ENCODE data around the gene SLC4A2.
"Not testable (repeated sequence)": the region's sequence is repeated elsewhere in the genome, so short reads cannot be mapped to it uniquely, and the experiment has no call there.

Gene SLC4A2

DNA sequence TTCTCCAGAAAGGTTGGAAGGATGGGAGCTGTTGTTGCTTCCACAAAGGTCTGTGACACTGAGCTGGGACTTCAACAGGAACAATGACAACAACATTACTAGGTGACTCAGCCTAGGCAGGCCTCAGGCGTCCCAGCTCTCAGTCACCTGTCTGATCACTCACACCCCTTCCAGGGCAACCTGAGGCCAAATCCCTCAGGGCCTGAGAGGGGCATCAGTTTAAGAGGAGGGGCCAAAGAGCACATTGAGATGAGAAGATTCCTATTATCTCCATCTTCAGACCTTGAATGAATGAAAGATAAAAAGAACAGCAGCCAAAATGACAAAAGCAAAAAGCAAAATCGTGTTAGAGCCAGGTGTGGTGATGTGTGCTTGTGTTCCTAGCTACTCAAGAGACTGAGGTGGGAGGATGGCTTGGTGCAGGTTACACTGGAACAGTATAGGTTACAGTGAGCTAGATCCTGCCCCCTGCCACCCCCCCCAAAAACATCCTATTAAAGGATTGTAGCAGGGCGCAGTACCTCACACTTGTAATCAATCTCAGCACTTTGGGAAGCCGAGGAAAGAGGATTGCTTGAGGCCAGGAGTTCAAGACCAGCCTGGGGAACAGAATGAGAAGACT, 34.8 kb upstream of the SLC4A2 start, which contains the start of gene ATG9B:
ATG9B (minus strand) TSS at position 60 of the 622 bp plus-strand sequence. CDS start 71 bp downstream, outside the sequence.
- no peak for DNase-seq (ENCODE audit: low read depth)
- TF ChIP-seq, protein P1, sequence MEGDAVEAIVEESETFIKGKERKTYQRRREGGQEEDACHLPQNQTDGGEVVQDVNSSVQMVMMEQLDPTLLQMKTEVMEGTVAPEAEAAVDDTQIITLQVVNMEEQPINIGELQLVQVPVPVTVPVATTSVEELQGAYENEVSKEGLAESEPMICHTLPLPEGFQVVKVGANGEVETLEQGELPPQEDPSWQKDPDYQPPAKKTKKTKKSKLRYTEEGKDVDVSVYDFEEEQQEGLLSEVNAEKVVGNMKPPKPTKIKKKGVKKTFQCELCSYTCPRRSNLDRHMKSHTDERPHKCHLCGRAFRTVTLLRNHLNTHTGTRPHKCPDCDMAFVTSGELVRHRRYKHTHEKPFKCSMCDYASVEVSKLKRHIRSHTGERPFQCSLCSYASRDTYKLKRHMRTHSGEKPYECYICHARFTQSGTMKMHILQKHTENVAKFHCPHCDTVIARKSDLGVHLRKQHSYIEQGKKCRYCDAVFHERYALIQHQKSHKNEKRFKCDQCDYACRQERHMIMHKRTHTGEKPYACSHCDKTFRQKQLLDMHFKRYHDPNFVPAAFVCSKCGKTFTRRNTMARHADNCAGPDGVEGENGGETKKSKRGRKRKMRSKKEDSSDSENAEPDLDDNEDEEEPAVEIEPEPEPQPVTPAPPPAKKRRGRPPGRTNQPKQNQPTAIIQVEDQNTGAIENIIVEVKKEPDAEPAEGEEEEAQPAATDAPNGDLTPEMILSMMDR (IDR thresholded peaks at IDR 0.05; ENCODE audit: low read depth, low read length, missing control alignments) = no peak
- no peak within 1 kb of the TSS for H3K4me3 ChIP-seq (ENCODE audit: low read depth, low read length)

DNA sequence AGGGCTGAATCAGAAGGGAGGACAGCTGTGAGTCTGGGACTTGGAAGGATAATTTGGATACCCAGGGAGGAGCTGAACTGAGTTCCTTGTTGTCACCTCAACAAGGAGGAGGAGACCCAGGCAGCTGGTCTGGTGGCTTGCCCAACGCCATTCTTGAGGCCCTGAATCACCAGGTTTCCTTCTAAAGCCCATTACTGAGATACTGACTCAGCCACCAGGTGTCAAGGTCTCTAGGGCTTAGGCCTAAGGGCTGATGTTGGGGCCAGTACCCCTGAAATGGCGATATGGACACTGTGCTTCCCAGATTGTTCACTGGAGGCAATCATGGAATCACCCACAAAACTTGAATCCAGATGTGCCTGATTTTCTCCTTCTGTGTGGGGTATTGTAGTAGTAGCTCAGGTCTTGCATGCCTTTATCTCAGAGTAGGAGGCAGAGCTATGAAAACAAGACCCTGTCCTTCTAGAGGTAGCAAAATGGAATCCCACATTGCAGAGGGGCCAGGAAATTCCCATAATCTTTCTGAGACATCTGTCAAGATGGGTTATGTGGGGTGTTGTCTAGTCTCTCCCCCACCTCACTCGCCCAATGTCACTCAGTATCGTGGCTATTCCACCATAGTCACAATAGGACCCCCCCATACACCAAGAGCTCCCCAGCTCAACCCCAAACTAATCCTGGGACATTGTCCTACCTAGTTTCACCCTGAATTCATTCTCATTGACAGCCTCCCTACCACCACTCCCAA, 33.3 kb upstream of the SLC4A2 start:
- H3K4me3 ChIP-seq (ENCODE audit: low read depth, low read length) = no peak overlapping the region
- TF ChIP-seq, protein P1 (IDR thresholded peaks at IDR 0.05; ENCODE audit: low read depth, low read length, missing control alignments) = no peak
- no peak for DNase-seq (ENCODE audit: low read depth)

DNA sequence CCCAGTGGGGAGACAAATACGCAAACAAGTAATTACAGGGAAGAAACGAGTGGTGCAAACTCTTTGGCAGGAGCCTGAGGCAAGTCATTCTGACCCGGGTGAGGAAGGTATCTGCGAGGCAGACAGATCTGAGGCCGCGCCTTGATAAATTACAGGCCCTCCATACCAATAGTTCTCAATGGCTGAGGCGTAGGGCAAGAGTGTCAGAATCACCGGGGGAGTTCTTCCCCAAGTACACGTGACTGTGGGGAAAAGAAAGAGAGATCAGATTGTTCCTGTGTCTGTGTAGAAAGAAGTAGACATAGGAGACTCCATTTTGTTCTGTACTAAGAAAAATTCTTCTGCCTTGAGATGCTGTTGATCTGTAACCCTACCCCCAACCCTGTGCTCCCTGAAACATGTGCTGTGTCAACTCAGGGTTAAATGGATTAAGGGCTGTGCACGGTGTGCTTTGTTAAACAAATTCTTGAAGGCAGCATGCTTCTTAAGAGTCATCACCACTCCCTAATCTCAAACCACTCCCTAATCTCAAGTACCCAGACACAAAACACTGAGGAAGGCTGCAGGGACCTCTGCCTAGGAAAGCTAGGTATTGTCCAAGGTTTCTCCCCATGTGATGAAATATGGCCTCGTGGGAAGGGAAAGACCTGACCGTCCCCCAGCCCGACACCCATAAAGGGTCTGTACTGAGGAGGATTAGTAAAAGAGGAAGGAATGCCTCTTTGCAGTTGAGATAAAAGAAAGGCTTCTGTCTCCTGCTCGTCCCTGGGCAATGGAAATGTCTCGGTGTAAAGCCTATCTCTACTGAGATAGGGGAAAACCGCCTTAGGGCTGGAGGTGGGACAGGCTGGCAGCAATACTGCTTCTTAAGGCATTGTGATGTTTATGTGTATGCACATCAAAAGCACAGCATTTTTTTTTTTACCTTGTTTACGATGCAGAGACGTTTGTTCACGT, 32.3 kb upstream of the SLC4A2 start:
- H3K4me3 ChIP-seq (ENCODE audit: low read depth, low read length); DNase-seq (ENCODE audit: low read depth): not testable (repeated sequence)

DNA sequence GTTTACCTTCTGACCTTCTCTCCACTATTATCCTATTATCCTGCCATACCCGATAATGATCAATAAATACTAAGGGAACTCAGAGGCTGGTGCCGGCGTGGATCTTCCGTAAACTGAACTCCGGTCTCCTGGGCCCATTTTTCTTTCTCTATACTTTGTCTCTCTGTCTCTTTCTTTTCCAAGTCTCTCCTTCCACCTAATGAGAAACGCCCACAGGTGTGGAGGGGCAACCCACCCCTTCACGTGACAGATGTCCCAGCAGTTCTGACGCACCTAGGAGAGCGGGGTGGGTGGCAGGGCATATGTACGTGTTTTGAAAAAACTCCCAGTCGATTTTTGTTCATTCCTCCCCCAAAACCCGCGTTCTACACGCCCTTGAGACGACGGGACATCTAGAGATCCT, 31.7 kb upstream of the SLC4A2 start:
- H3K4me3 ChIP-seq (ENCODE audit: low read depth, low read length) = peak overlapping the region; percentile 64
- DNase-seq (ENCODE audit: low read depth) = not testable (repeated sequence)

DNA sequence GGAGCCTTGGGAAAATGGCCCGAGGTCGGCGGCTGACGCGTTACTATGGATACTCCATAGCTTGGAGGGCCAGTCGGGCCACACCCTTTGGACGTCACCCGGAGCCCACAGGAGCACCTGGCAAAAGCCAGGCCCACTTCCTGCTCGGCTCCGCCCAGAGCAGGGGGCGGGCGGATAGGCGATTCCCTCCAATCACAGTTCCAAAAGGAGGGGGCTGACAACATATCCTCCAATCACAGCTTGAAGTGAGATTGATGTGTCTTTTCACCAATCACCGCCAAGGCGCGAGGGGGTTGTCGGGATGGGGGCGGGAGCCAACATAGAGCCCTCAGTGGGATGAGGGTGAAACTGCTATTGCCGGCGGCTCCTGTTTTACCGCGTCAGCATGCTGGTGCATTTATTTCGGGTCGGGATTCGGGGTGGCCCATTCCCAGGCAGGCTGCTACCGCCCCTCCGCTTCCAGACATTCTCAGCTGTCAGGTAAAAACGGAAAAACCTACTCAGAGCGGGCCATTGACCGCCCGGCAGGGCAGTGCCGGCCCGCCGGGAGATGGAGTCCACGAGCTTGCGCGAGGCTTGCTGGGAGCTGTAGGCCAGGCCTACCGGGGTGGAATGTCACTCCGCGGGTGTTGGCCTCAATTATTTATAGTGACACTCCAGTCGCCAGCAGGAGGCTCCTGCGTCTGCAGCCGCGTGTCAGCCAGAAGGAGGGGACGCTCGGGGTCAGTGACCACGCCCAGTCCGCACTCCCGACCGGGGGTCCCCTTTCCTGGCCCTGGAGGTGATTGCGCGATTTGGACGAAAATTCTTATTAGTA, 31.1 kb upstream of the SLC4A2 start, which contains the start of gene ABCB8:
ABCB8 (plus strand) TSS at position 320 of the 817 bp plus-strand sequence; CDS start at position 386, 66 bp downstream.
- H3K4me3 ChIP-seq (ENCODE audit: low read depth, low read length) = peak within 1 kb of the TSS; percentile 82
- TF ChIP-seq, protein P1 (IDR thresholded peaks at IDR 0.05; ENCODE audit: low read depth, low read length, missing control alignments) = peak; percentile 32
- peak; percentile 96 for DNase-seq (ENCODE audit: low read depth)

DNA sequence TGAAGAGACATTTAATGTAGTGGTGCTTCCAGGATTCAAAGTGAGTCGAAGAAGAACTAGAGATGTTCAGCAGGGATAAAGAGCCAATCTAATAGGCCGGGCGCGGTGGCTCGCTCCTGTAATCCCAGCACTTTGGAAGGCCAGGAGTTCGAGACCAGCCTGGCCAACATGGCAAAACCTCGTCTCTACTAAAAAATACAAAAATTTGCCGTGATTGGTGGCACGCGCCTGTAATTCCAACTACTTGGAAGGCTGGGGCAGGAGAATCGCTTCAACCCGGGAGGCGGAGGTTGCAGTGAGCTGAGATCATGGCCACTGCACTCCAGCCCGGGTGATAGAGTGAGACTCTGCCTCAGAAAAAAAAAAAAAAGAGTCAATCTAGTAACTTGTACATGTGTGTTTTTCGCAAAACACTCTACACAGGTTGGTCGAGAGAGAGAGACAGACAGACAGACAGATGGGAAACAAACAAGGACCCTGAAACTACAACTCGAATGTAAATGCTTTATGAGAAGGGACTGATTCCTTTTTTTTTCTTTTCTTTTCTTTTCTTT, 30.4 kb upstream of the SLC4A2 start:
- TF ChIP-seq, protein P1 (IDR thresholded peaks at IDR 0.05; ENCODE audit: low read depth, low read length, missing control alignments) = no peak
- DNase-seq (ENCODE audit: low read depth) = no peak
- H3K4me3 ChIP-seq (ENCODE audit: low read depth, low read length) = peak overlapping the region; percentile 82

DNA sequence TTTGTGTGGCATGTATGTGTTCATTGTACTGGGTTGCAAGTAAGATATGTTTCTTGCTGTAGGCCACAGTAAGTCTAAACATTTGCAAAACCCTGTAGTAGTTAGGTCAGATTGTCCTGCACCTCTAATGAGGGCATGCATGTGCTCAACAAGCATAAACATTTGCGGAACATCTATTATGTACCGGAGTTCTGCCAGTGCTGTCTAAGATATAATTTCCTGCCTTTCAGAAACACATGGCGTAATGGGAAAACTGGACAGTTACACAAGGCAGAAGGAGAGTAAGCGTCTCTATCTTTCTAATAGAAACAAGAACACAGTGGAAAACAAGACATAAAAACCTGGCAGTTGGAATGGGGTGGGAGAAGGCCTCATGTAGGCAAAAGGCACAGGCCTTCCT, 28.4 kb upstream of the SLC4A2 start:
- no peak overlapping the region for H3K4me3 ChIP-seq (ENCODE audit: low read depth, low read length)
- TF ChIP-seq, protein P1 (IDR thresholded peaks at IDR 0.05; ENCODE audit: low read depth, low read length, missing control alignments) = no peak
- no peak for DNase-seq (ENCODE audit: low read depth)

Data from GM12864 (cell line).